ENCODE results near the gene OR56B1. TPM values are rescaled to one million over a fixed set of nuclear protein-coding genes. Genes with fewer than 3 reads are reported as not detected.
"Not testable (repeated sequence)": the region's sequence is repeated elsewhere in the genome, so short reads cannot be mapped to it uniquely, and the experiment has no call there.

Gene OR56B1
- polyA plus RNA-seq, 2 donors, result not detected

- H3K27me3 ChIP-seq (ENCODE audit: control insufficient read depth in 1 of 2, insufficient read depth in 2 of 2, low read length in 2 of 2), result no peaks in the 10 kb centered on the region
- H3K4me3 ChIP-seq (ENCODE audit: low read depth in 1 of 2, low read length in 2 of 2), result no peak overlapping the region
These were observed 38.0 kb upstream of the OR56B1 start for GRCh38 chr11:5698281-5698680.

GRCh38 chr11:5700421-5701054 lies 35.7 kb upstream of the OR56B1 start:
- no peaks in the 10 kb centered on the region for H3K4me1 ChIP-seq (ENCODE audit: control insufficient read depth in 2 of 2, insufficient read depth in 2 of 2, low read length in 1 of 2)
- no peaks in the 10 kb centered on the region for H3K27me3 ChIP-seq (ENCODE audit: control insufficient read depth in 1 of 2, insufficient read depth in 2 of 2, low read length in 2 of 2)
- H3K4me3 ChIP-seq (ENCODE audit: low read depth in 1 of 2, low read length in 2 of 2), result no peak overlapping the region
- H3K36me3 ChIP-seq (ENCODE audit: control insufficient read depth in 2 of 2, insufficient read depth in 2 of 2, low read length in 1 of 2), result peaks cover 0 to 4% of the 10 kb centered on the region in 2 donors
- H3K27ac ChIP-seq (ENCODE audit: low read depth in 2 of 2, low read length in 1 of 2), result no peak overlapping the region
- WGBS, 2 donors, result 89% methylated on average over 10 of the region's 10 CpGs
- no peaks in the 10 kb centered on the region for H3K9me3 ChIP-seq (ENCODE audit: control insufficient read depth in 2 of 2, insufficient read depth in 1 of 2, low read depth in 1 of 2, low read length in 1 of 2)

More at GRCh38 chr11:5698281-5698680, 38.0 kb upstream of the OR56B1 start:
- Histone ChIP-seq H3K36me3 (ENCODE audit: control insufficient read depth in 2 of 2, insufficient read depth in 2 of 2, low read length in 1 of 2) (peaks cover 0 to 4% of the 10 kb centered on the region in 2 donors), H3K4me1 (ENCODE audit: control insufficient read depth in 2 of 2, insufficient read depth in 2 of 2, low read length in 1 of 2) (no peaks in the 10 kb centered on the region), H3K27ac (ENCODE audit: low read depth in 2 of 2, low read length in 1 of 2) (no peak overlapping the region), H3K9me3 (ENCODE audit: control insufficient read depth in 2 of 2, insufficient read depth in 1 of 2, low read depth in 1 of 2, low read length in 1 of 2) (no peaks in the 10 kb centered on the region)
- 88 to 90% methylated on average over 7 of the region's 7 CpGs for WGBS, 2 donors

- H3K9me3 ChIP-seq (ENCODE audit: control insufficient read depth in 2 of 2, insufficient read depth in 1 of 2, low read depth in 1 of 2, low read length in 1 of 2), result no peaks in the 10 kb centered on the region
- WGBS, 2 donors, result 50 to 67% methylated on average over 3 of the region's 3 CpGs
- peaks cover 0 to 4% of the 10 kb centered on the region in 2 donors for H3K36me3 ChIP-seq (ENCODE audit: control insufficient read depth in 2 of 2, insufficient read depth in 2 of 2, low read length in 1 of 2)
- no peaks in the 10 kb centered on the region for H3K4me1 ChIP-seq (ENCODE audit: control insufficient read depth in 2 of 2, insufficient read depth in 2 of 2, low read length in 1 of 2)
- no peaks in the 10 kb centered on the region for H3K27me3 ChIP-seq (ENCODE audit: control insufficient read depth in 1 of 2, insufficient read depth in 2 of 2, low read length in 2 of 2)
- no peak overlapping the region for H3K27ac ChIP-seq (ENCODE audit: low read depth in 2 of 2, low read length in 1 of 2)
- H3K4me3 ChIP-seq (ENCODE audit: low read depth in 1 of 2, low read length in 2 of 2), result no peak overlapping the region
These were observed 35.1 kb upstream of the OR56B1 start for GRCh38 chr11:5701055-5701577.

- Histone ChIP-seq H3K27ac (ENCODE audit: low read depth in 2 of 2, low read length in 1 of 2) (no peak overlapping the region), H3K9me3 (ENCODE audit: control insufficient read depth in 2 of 2, insufficient read depth in 1 of 2, low read depth in 1 of 2, low read length in 1 of 2) (no peaks in the 10 kb centered on the region), H3K27me3 (ENCODE audit: control insufficient read depth in 1 of 2, insufficient read depth in 2 of 2, low read length in 2 of 2) (no peaks in the 10 kb centered on the region), H3K4me3 (ENCODE audit: low read depth in 1 of 2, low read length in 2 of 2) (no peak overlapping the region), H3K36me3 (ENCODE audit: control insufficient read depth in 2 of 2, insufficient read depth in 2 of 2, low read length in 1 of 2) (no peaks in the 10 kb centered on the region), H3K4me1 (ENCODE audit: control insufficient read depth in 2 of 2, insufficient read depth in 2 of 2, low read length in 1 of 2) (no peaks in the 10 kb centered on the region)
- 84 to 88% methylated on average over 2 of the region's 2 CpGs for WGBS, 2 donors
These were observed 32.3 kb upstream of the OR56B1 start for GRCh38 chr11:5703741-5704536.

- no peak overlapping the region for H3K27ac ChIP-seq (ENCODE audit: low read depth in 2 of 2, low read length in 1 of 2)
- peaks cover 4 to 5% of the 10 kb centered on the region in 2 donors for H3K36me3 ChIP-seq (ENCODE audit: control insufficient read depth in 2 of 2, insufficient read depth in 2 of 2, low read length in 1 of 2)
- no peaks in the 10 kb centered on the region for H3K9me3 ChIP-seq (ENCODE audit: control insufficient read depth in 2 of 2, insufficient read depth in 1 of 2, low read depth in 1 of 2, low read length in 1 of 2)
- H3K4me3 ChIP-seq (ENCODE audit: low read depth in 1 of 2, low read length in 2 of 2), result no peak overlapping the region
- no peaks in the 10 kb centered on the region for H3K27me3 ChIP-seq (ENCODE audit: control insufficient read depth in 1 of 2, insufficient read depth in 2 of 2, low read length in 2 of 2)
- no peaks in the 10 kb centered on the region for H3K4me1 ChIP-seq (ENCODE audit: control insufficient read depth in 2 of 2, insufficient read depth in 2 of 2, low read length in 1 of 2)
- 88 to 94% methylated on average over 4 of the region's 4 CpGs for WGBS, 2 donors
These were observed 30.6 kb upstream of the OR56B1 start for GRCh38 chr11:5705688-5706087.

- Histone ChIP-seq H3K4me3 (ENCODE audit: low read depth in 1 of 2, low read length in 2 of 2) (no peak overlapping the region), H3K9me3 (ENCODE audit: control insufficient read depth in 2 of 2, insufficient read depth in 1 of 2, low read depth in 1 of 2, low read length in 1 of 2) (no peaks in the 10 kb centered on the region), H3K27ac (ENCODE audit: low read depth in 2 of 2, low read length in 1 of 2) (no peak overlapping the region), H3K4me1 (ENCODE audit: control insufficient read depth in 2 of 2, insufficient read depth in 2 of 2, low read length in 1 of 2) (no peaks in the 10 kb centered on the region), H3K36me3 (ENCODE audit: control insufficient read depth in 2 of 2, insufficient read depth in 2 of 2, low read length in 1 of 2) (peaks cover 4 to 5% of the 10 kb centered on the region in 2 donors), H3K27me3 (ENCODE audit: control insufficient read depth in 1 of 2, insufficient read depth in 2 of 2, low read length in 2 of 2) (no peaks in the 10 kb centered on the region)
- 62 to 71% methylated on average over 1 of the region's 1 CpG for WGBS, 2 donors
These were observed 23.7 kb upstream of the OR56B1 start for GRCh38 chr11:5712507-5712906.

- Histone ChIP-seq H3K4me1 (ENCODE audit: control insufficient read depth in 2 of 2, insufficient read depth in 2 of 2, low read length in 1 of 2) (no peaks in the 10 kb centered on the region), H3K4me3 (ENCODE audit: low read depth in 1 of 2, low read length in 2 of 2) (no peak overlapping the region), H3K9me3 (ENCODE audit: control insufficient read depth in 2 of 2, insufficient read depth in 1 of 2, low read depth in 1 of 2, low read length in 1 of 2) (no peaks in the 10 kb centered on the region), H3K27ac (ENCODE audit: low read depth in 2 of 2, low read length in 1 of 2) (no peak overlapping the region), H3K36me3 (ENCODE audit: control insufficient read depth in 2 of 2, insufficient read depth in 2 of 2, low read length in 1 of 2) (peaks cover 4 to 5% of the 10 kb centered on the region in 2 donors), H3K27me3 (ENCODE audit: control insufficient read depth in 1 of 2, insufficient read depth in 2 of 2, low read length in 2 of 2) (no peaks in the 10 kb centered on the region)
- WGBS, 2 donors, result 66 to 77% methylated on average over 5 of the region's 5 CpGs
These were observed 22.6 kb upstream of the OR56B1 start for GRCh38 chr11:5713695-5714094.

- H3K4me3 ChIP-seq (ENCODE audit: low read depth in 1 of 2, low read length in 2 of 2); H3K4me1 ChIP-seq (ENCODE audit: control insufficient read depth in 2 of 2, insufficient read depth in 2 of 2, low read length in 1 of 2); H3K9me3 ChIP-seq (ENCODE audit: control insufficient read depth in 2 of 2, insufficient read depth in 1 of 2, low read depth in 1 of 2, low read length in 1 of 2); H3K27ac ChIP-seq (ENCODE audit: low read depth in 2 of 2, low read length in 1 of 2); H3K36me3 ChIP-seq (ENCODE audit: control insufficient read depth in 2 of 2, insufficient read depth in 2 of 2, low read length in 1 of 2); H3K27me3 ChIP-seq (ENCODE audit: control insufficient read depth in 1 of 2, insufficient read depth in 2 of 2, low read length in 2 of 2): not testable (repeated sequence)
- 77 to 86% methylated on average over 1 of the region's 1 CpG for WGBS, 2 donors
These were observed 19.7 kb upstream of the OR56B1 start for GRCh38 chr11:5716518-5716917.

GRCh38 chr11:5719703-5720495 lies 16.3 kb upstream of the OR56B1 start:
- peaks cover 0 to 3% of the 10 kb centered on the region in 2 donors for H3K9me3 ChIP-seq (ENCODE audit: control insufficient read depth in 2 of 2, insufficient read depth in 1 of 2, low read depth in 1 of 2, low read length in 1 of 2)
- no peaks in the 10 kb centered on the region for H3K27me3 ChIP-seq (ENCODE audit: control insufficient read depth in 1 of 2, insufficient read depth in 2 of 2, low read length in 2 of 2)
- 92 to 94% methylated on average over 3 of the region's 3 CpGs for WGBS, 2 donors
- no peaks in the 10 kb centered on the region for H3K36me3 ChIP-seq (ENCODE audit: control insufficient read depth in 2 of 2, insufficient read depth in 2 of 2, low read length in 1 of 2)
- no peak overlapping the region for H3K27ac ChIP-seq (ENCODE audit: low read depth in 2 of 2, low read length in 1 of 2)
- H3K4me1 ChIP-seq (ENCODE audit: control insufficient read depth in 2 of 2, insufficient read depth in 2 of 2, low read length in 1 of 2), result no peaks in the 10 kb centered on the region
- H3K4me3 ChIP-seq (ENCODE audit: low read depth in 1 of 2, low read length in 2 of 2), result no peak overlapping the region

Measured in esophagus (tissue), 2 donors.